ENCODE measurements around the gene PYGO2. TPM values are rescaled to one million over a fixed set of nuclear protein-coding genes. Genes with fewer than 3 reads are reported as not detected.

PYGO2 gene
- total RNA-seq, 1 donor from 2014 or later: 16.9 TPM

- DNase-seq (ENCODE audit: low spot score): no peak
- intact Hi-C loops (cut with DNase I): no loop called here
Observed at GRCh38 chr1:154968731-154969130, 7.1 kb upstream of the PYGO2 start.

GRCh38 chr1:154967331-154967950, 5.9 kb upstream of the PYGO2 start:
- intact Hi-C loops (cut with DNase I): no loop called here
- no peak for DNase-seq (ENCODE audit: low spot score)

GRCh38 chr1:154966111-154966510, 4.5 kb upstream of the PYGO2 start:
- intact Hi-C loops (cut with DNase I): no loop called here
- DNase-seq (ENCODE audit: low spot score): no peak

GRCh38 chr1:154964359-154964758, 2.8 kb upstream of the PYGO2 start:
- intact Hi-C loops (cut with DNase I): no loop called here
- DNase-seq (ENCODE audit: low spot score): no peak

- no peak for DNase-seq (ENCODE audit: low spot score)
- intact Hi-C loops (cut with DNase I): loop anchor here (2.0 kb wide), 1 partner anchor 35 kb away; no protein-coding TSS in a partner anchor
Observed at GRCh38 chr1:154963643-154964042, 2.1 kb upstream of the PYGO2 start.

- intact Hi-C loops (cut with DNase I): loop anchor here (2.0 kb wide), 1 partner anchor 36 kb away; no protein-coding TSS in a partner anchor
- DNase-seq (ENCODE audit: low spot score): no peak
Observed at GRCh38 chr1:154962795-154963330, 1.3 kb upstream of the PYGO2 start.

- intact Hi-C loops (cut with DNase I): loop anchor here (2.0 kb wide), 1 partner anchor 37 kb away; no protein-coding TSS in a partner anchor
Observed at GRCh38 chr1:154962156-154962749, 671 bp upstream of the PYGO2 start.

GRCh38 chr1:154960446-154961136, 991 bp downstream of the PYGO2 start:
- DNase-seq (ENCODE audit: low spot score): no peak
- intact Hi-C loops (cut with DNase I): loop anchor here (1.0 kb wide), 3 partner anchors 23 to 57 kb away; partner anchors contain the start of gene FLAD1

More at GRCh38 chr1:154962156-154962749, 671 bp upstream of the PYGO2 start:
- DNase-seq (ENCODE audit: low spot score): no peak

- intact Hi-C loops (cut with DNase I): no loop called here
- DNase-seq (ENCODE audit: low spot score): no peak
Observed at GRCh38 chr1:154959426-154959780, 2.2 kb downstream of the PYGO2 start.

GRCh38 chr1:154958681-154959425, 2.7 kb downstream of the PYGO2 start:
- DNase-seq (ENCODE audit: low spot score): no peak
- intact Hi-C loops (cut with DNase I): no loop called here

- DNase-seq (ENCODE audit: low spot score): no peak
- intact Hi-C loops (cut with DNase I): no loop called here
Observed at GRCh38 chr1:154958036-154958435, 3.5 kb downstream of the PYGO2 start.

- no peak for DNase-seq (ENCODE audit: low spot score)
- intact Hi-C loops (cut with DNase I): no loop called here
Observed at GRCh38 chr1:154957091-154957657, 4.4 kb downstream of the PYGO2 start.

- intact Hi-C loops (cut with DNase I): no loop called here
- DNase-seq (ENCODE audit: low spot score): no peak
Observed at GRCh38 chr1:154956544-154956941, 5.0 kb downstream of the PYGO2 start.

GRCh38 chr1:154955718-154956543, 5.7 kb downstream of the PYGO2 start, which contains the start of gene PBXIP1:
TSS of gene PBXIP1 (minus strand) at chr1:154956099. CDS start at chr1:154953721, 2,378 bp downstream.
- intact Hi-C loops (cut with DNase I): no loop called here
- DNase-seq (ENCODE audit: low spot score): peak; percentile 90

- no peak for DNase-seq (ENCODE audit: low spot score)
- intact Hi-C loops (cut with DNase I): no loop called here
Observed at GRCh38 chr1:154955039-154955717, 6.4 kb downstream of the PYGO2 start.

GRCh38 chr1:154954541-154954940, 7.0 kb downstream of the PYGO2 start:
- intact Hi-C loops (cut with DNase I): no loop called here
- DNase-seq (ENCODE audit: low spot score): no peak

- intact Hi-C loops (cut with DNase I): no loop called here
- no peak for DNase-seq (ENCODE audit: low spot score)
Observed at GRCh38 chr1:154953611-154954038, 8.0 kb downstream of the PYGO2 start.

GRCh38 chr1:154952664-154953063, 8.9 kb downstream of the PYGO2 start:
- intact Hi-C loops (cut with DNase I): no loop called here
- DNase-seq (ENCODE audit: low spot score): no peak

All from cardiac septum (tissue), 1 donor.